ENCODE measurements around the gene TAS2R46.

GRCh38 chr12:11016937-11017336 lies 45.2 kb downstream of the TAS2R46 start:
- no peak for TF ChIP-seq EZH2phosphoT487 (IDR thresholded peaks at IDR 0.05; ENCODE audit: low read depth)
- TF ChIP-seq CTCF (IDR thresholded peaks at IDR 0.05; ENCODE audit: low read depth, low read length) = no peak
